Fibroblast of villous mesenchyme (primary cell): Measurements from ENCODE around the gene EXOC7. TPM values are rescaled to one million over a fixed set of nuclear protein-coding genes. Genes with fewer than 3 reads are reported as not detected.

Experiments
- DNase-seq: peaks from one replicate; pipeline ENCODE4 v3.0.0-alpha.2; 2010; ENCODE audit warnings: low read depth
- H3K4me3 ChIP-seq: 2 replicates; pipeline ENCODE4 v1.5.1; 2011; ENCODE audit warnings: low read depth, mild to moderate bottlenecking, low read length
- CTCF ChIP-seq: IDR thresholded peaks from 2 replicates; pipeline ENCODE4 v1.5.1; 2012; ENCODE audit warnings: low read depth, mild to moderate bottlenecking, low read length; ENCODE audit not compliant: insufficient read depth
- total RNA-seq: library from RNA; depleted of rRNA; stranded (reverse); fragments of >200 nt; gene quantifications from 2 replicates; pipeline ENCODE4 v1.2.3, GENCODE V29; 2012

Gene EXOC7
- total RNA-seq, 1 donor, result 98.4 TPM

- no peak overlapping the region for H3K4me3 ChIP-seq
- TF ChIP-seq CTCF, result no peak
- DNase-seq, result no peak
Observed at GRCh38 chr17:76085731-76086366, 17.7 kb downstream of the EXOC7 start.

GRCh38 chr17:76085066-76085730 is 18.4 kb downstream of the EXOC7 start:
- TF ChIP-seq CTCF, result no peak
- no peak for DNase-seq
- H3K4me3 ChIP-seq, result no peak overlapping the region

GRCh38 chr17:76083536-76084182 is 19.9 kb downstream of the EXOC7 start:
- H3K4me3 ChIP-seq, result no peak overlapping the region
- TF ChIP-seq CTCF, result no peak
- no peak for DNase-seq

GRCh38 chr17:76082326-76083251 is 21.0 kb downstream of the EXOC7 start:
- no peak for TF ChIP-seq CTCF
- no peak for DNase-seq

GRCh38 chr17:76081295-76082210 is 22.0 kb downstream of the EXOC7 start:
- DNase-seq, result no peak
- no peak for TF ChIP-seq CTCF
- no peak overlapping the region for H3K4me3 ChIP-seq

More at GRCh38 chr17:76082326-76083251, 21.0 kb downstream of the EXOC7 start:
- H3K4me3 ChIP-seq, result no peak overlapping the region

GRCh38 chr17:76080768-76081287 is 22.8 kb downstream of the EXOC7 start:
- H3K4me3 ChIP-seq, result no peak overlapping the region
- no peak for TF ChIP-seq CTCF
- DNase-seq, result no peak
